ENCODE results near the gene ATP10D.

Gene ATP10D

DNA sequence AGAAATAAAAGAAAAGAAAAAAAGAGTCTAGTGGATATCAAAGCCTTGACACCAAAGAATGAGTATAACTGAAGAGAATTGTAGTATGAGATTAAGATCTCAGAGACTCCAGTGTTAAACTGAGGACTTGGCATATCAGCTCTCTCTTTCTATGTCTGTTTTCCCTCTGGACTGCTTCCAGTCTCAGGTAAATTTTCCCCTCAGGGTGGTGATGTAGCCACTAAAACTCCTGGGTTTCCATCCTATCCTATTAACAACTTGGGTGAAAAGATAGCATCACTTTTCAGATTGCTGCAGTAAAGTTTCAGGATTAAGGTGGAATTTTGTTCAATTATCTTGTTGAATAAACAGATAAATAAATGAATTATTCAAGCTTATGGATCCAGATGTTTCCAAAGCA lies 85.7 kb downstream of the ATP10D start:
- no peak overlapping the region for H3K4me3 ChIP-seq (replicated peaks; ENCODE audit: low read depth, low read length)
- TF ChIP-seq, protein P1, sequence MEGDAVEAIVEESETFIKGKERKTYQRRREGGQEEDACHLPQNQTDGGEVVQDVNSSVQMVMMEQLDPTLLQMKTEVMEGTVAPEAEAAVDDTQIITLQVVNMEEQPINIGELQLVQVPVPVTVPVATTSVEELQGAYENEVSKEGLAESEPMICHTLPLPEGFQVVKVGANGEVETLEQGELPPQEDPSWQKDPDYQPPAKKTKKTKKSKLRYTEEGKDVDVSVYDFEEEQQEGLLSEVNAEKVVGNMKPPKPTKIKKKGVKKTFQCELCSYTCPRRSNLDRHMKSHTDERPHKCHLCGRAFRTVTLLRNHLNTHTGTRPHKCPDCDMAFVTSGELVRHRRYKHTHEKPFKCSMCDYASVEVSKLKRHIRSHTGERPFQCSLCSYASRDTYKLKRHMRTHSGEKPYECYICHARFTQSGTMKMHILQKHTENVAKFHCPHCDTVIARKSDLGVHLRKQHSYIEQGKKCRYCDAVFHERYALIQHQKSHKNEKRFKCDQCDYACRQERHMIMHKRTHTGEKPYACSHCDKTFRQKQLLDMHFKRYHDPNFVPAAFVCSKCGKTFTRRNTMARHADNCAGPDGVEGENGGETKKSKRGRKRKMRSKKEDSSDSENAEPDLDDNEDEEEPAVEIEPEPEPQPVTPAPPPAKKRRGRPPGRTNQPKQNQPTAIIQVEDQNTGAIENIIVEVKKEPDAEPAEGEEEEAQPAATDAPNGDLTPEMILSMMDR (IDR thresholded peaks at IDR 0.05; ENCODE audit: low read depth, low read length, missing control alignments): no peak
- no peak for DNase-seq (ENCODE audit: extremely low read depth, low read depth)

DNA sequence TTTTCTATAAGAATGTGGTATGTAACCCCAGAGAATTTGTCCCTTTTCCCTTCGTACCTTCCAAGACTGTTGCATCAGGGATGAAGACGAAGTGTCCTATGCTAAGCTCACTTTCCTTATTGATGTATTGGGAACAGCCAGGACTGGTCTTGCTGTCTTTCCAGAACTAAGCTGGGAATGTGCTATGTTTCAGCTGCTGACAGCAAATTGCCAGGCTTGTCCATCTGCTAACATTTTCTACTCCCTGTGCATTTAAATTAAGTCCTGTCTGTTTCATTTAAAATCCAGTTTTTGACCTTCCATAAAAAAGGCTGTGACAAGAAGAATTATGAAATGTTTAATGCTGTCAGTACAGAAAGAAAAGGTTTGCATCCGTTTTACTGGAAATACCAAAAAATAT lies 87.9 kb downstream of the ATP10D start:
- no peak for DNase-seq (ENCODE audit: extremely low read depth, low read depth)
- TF ChIP-seq, protein P1 (IDR thresholded peaks at IDR 0.05; ENCODE audit: low read depth, low read length, missing control alignments): no peak
- H3K4me3 ChIP-seq (replicated peaks; ENCODE audit: low read depth, low read length): no peak overlapping the region

DNA sequence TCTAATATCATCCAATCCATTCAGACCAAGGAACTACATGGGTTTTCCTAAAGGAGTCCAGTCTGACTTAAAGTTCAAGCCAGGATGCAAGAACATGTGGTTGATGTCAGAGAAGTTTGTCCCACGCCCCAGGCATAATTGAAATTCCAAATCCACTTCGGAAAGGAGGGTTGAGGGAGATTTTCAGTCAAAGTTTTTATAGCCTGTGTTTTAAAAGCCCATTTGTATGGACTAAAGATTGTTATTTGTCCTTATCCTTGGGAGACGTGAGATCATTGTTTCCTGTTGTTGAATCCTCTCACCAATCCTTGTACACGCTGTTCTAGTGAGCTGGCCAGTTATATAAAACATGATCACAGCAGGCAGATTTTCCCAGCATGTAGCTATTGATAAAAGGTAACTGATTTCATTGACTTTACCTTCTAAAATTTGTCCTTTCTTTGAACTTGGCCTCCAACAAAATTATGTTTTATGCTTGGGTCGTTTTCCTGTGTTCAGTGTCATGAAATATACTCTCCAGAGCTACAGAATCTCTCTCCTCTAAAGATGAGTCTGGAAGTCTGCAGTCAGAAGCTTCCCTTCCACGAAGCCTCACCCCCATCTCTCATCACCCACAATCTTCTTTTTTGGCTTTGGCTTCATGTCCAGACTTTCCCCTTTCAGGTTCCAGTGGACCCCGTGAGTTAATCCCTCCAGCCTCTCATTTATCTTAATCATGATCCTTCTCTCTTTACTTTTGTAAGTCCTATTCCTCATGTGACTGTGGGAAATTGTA lies 92.9 kb downstream of the ATP10D start:
- H3K4me3 ChIP-seq (replicated peaks; ENCODE audit: low read depth, low read length): no peak overlapping the region
- peak; percentile 12 for DNase-seq (ENCODE audit: extremely low read depth, low read depth)
- TF ChIP-seq, protein P1 (IDR thresholded peaks at IDR 0.05; ENCODE audit: low read depth, low read length, missing control alignments): no peak

DNA sequence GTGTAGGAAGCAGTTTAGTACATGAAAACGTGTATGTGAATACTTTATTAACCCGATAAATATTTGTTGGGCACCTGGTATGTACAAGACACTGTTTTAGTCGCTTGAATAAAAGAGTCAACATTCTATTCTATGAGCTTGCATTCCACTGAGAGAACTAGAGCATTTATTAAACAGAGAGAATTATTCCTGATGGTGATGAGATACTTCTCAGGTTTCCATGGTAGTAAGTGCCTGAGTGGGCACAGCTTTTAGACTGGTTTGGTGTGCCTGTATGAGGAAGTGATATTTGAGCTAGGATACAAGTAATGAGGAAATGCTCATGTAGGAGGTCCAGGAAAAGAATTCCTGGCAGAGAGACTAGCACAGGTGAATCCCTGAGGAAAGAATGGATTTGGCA lies 94.2 kb downstream of the ATP10D start:
- DNase-seq (ENCODE audit: extremely low read depth, low read depth): no peak
- TF ChIP-seq, protein P1 (IDR thresholded peaks at IDR 0.05; ENCODE audit: low read depth, low read length, missing control alignments): no peak
- H3K4me3 ChIP-seq (replicated peaks; ENCODE audit: low read depth, low read length): no peak overlapping the region

DNA sequence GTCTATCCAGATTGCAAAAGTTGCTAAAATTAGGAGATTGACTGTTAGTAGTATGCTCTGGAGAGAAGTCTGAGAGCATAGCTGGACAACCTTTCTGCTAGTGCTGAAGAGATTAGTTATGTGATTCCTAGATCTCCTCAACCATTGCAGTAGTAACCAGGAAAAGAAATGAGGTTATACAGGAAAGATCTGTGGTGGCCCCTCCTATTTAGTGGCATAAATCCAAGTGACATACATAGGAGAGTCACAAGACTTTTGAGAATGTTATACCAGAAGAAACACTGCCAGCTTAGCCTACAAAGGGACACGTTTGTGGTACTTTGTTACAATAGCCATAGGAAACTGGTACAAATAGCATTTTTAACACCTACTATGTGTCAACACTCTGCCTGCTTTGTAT lies 105.2 kb downstream of the ATP10D start:
- H3K4me3 ChIP-seq (replicated peaks; ENCODE audit: low read depth, low read length): no peak overlapping the region
- no peak for DNase-seq (ENCODE audit: extremely low read depth, low read depth)
- TF ChIP-seq, protein P1 (IDR thresholded peaks at IDR 0.05; ENCODE audit: low read depth, low read length, missing control alignments): no peak

DNA sequence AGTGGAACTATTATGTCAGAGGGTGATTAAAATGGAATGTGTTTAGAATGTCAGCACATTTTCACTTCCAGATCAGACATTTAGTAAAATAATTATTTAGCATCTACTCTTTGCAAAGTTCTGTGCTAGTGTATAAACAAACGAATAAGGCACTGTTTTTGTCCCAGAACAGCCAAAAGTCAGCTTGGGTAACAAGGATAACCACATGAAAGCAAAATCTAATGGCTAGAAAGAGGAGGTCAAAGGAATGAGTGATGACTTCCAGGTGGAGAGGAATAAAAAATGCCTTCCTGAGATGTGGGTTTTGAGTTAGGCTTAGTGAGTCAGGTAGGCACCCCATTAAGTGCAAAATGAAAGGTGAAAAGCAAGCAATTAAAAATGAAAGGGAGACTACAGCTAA lies 112.6 kb downstream of the ATP10D start:
- H3K4me3 ChIP-seq (replicated peaks; ENCODE audit: low read depth, low read length): no peak overlapping the region
- TF ChIP-seq, protein P1 (IDR thresholded peaks at IDR 0.05; ENCODE audit: low read depth, low read length, missing control alignments): no peak
- DNase-seq (ENCODE audit: extremely low read depth, low read depth): no peak

DNA sequence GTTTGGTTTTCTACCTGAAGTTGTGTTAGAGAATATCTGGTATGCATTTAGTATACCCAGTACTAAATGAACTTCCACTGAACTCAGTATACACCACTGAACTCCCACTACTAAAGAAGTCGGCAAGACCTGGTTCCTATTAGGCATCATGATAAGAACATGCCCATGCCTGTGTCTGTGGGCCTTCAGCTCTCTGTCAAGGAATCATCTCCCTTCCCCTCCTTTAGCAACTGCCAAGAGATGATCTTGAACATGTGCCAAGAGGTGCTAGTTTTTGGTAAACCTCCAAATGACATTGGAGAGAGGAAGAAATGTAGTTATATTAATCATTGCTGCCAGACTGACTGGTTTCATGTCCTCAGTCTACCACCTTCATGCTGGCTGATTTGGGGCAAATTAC lies 113.2 kb downstream of the ATP10D start:
- TF ChIP-seq, protein P1 (IDR thresholded peaks at IDR 0.05; ENCODE audit: low read depth, low read length, missing control alignments): no peak
- H3K4me3 ChIP-seq (replicated peaks; ENCODE audit: low read depth, low read length): no peak overlapping the region
- DNase-seq (ENCODE audit: extremely low read depth, low read depth): no peak

All from HFF-Myc (cell line).